ENCODE measurements around the gene DENND2D.

The DENND2D gene

DNA sequence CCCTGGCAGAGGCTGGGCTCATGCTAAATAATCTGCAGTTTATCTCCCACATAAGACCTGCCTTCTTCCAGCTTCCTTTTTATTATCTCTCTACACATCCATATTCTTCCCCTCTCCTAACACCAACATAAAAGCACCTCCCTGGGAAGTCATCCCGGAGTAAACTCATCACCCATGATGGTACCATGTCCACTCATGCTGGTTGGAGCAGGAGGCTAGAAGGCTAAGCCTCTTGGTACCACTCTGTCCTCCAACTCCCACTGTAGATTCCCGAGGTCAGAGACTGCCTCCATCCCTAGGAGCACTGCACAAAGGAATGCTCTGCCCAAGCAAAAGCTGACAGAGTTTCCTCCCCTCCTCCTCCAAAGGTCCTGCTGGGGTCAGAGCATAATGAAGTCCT lies 4.2 kb downstream of the DENND2D start:
- Histone ChIP-seq H4K20me1 (ENCODE audit: low read depth, low read length) (no peaks in the 10 kb centered on the region), H3K36me3 (ENCODE audit: low read length) (no peaks in the 10 kb centered on the region), H3K79me2 (ENCODE audit: insufficient read depth, low read length) (0 out of 2 replicates have a peak, but pooled peaks cover under 1% of the 10 kb centered on the region), H3K9ac (ENCODE audit: low read length) (no peak overlapping the region), H3K27ac (ENCODE audit: low read depth, low read length) (no peak overlapping the region), H3K9me3 (ENCODE audit: insufficient read depth, low read length) (no peaks in the 10 kb centered on the region), H3K9me2 (replicated peaks; ENCODE audit: insufficient read depth, low read length) (no peaks in the 10 kb centered on the region), H3K4me2 (ENCODE audit: low read depth, low read length, poor library complexity, severe bottlenecking) (no peak overlapping the region), H3F3A (ENCODE audit: insufficient read depth) (no peaks in the 10 kb centered on the region), H3K27me3 (ENCODE audit: low read length) (no peaks in the 10 kb centered on the region), H3K4me3 (ENCODE audit: insufficient read depth, low read length, poor library complexity, severe bottlenecking) (no peak overlapping the region), H2AFZ (ENCODE audit: low read depth, low read length, severe bottlenecking) (no peak overlapping the region)
- no peak for TF ChIP-seq EZH2phosphoT487 (conservative IDR thresholded peaks at IDR 0.05; ENCODE audit: low read length)
- TF ChIP-seq, protein P1, sequence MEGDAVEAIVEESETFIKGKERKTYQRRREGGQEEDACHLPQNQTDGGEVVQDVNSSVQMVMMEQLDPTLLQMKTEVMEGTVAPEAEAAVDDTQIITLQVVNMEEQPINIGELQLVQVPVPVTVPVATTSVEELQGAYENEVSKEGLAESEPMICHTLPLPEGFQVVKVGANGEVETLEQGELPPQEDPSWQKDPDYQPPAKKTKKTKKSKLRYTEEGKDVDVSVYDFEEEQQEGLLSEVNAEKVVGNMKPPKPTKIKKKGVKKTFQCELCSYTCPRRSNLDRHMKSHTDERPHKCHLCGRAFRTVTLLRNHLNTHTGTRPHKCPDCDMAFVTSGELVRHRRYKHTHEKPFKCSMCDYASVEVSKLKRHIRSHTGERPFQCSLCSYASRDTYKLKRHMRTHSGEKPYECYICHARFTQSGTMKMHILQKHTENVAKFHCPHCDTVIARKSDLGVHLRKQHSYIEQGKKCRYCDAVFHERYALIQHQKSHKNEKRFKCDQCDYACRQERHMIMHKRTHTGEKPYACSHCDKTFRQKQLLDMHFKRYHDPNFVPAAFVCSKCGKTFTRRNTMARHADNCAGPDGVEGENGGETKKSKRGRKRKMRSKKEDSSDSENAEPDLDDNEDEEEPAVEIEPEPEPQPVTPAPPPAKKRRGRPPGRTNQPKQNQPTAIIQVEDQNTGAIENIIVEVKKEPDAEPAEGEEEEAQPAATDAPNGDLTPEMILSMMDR (IDR thresholded peaks at IDR 0.05; ENCODE audit: insufficient read depth, low read length, poor library complexity, severe bottlenecking): no peak

DNA sequence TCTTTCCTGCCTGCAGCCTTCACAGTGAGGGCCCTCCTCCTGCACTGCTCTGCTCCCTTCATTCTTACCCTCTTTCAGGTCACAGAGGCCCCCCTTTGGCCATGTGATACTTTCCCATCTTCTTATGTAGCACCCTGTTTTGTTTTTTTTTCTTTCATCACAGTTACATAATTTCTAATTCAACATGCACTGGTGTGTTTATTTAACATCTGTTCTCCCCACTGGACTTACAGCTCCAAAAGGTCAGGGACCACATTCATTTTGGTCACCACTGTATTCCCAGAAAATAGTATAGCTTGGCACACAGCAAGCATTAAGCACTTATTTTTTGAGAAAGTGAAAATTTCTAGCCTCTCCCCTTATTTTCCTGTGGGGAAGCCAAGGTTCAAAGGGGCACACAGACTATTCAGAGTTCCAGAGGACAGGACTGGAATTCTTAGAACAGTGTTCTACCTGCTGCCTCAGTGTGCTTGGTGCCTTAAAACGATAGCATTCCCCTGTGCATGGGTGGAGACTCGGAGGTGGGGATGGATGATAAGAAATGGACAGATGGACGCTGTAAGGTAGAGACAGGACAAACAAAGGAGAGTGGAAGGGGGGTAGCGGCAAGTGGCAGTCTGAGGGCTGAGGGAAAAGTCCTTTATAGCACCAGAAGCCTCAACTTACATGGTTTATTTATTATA lies 5.3 kb downstream of the DENND2D start:
- Histone ChIP-seq H3K4me3 (ENCODE audit: insufficient read depth, low read length, poor library complexity, severe bottlenecking) (no peak overlapping the region), H3K9ac (ENCODE audit: low read length) (no peak overlapping the region), H3K4me2 (ENCODE audit: low read depth, low read length, poor library complexity, severe bottlenecking) (no peak overlapping the region)

DNA sequence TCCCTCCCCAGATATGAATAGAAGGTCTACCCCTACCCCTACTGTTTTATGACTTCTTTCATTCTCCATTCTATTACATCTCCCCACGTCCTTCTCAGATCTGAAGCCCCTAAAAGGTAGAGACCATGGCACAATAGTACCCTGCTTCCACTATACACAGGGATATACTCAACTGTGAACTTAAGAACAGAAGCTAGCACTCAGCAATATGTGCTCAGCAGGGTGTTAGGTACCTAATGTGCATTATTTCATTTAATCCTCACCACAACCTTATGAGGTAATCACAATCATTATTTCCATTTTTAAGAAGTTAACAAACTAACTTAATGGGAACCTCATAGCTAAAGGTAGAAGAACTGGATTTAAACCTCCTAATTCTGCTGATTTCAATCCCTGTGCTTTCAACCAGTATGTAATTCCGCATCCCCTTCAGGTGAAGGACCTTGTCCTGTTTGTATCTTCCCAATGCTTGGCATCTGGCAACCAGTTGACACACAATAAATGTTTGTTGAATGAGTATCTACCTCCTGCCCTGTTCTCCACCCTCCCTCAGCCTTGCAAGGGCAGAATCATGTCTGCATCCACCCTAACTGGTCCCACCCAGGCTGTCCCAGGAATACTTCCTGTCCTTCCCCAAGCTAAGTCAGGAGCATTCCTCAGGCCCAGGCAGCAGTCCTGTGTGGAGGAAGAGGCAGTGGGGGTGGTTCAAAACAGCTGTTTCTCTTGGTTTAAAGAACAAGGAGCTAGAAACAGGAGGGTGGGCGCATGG lies 6.5 kb downstream of the DENND2D start:
- no peaks in the 10 kb centered on the region for H3K9me3 ChIP-seq (ENCODE audit: insufficient read depth, low read length)
- no peaks in the 10 kb centered on the region for H3K79me2 ChIP-seq (ENCODE audit: insufficient read depth, low read length)
- no peaks in the 10 kb centered on the region for H4K20me1 ChIP-seq (ENCODE audit: low read depth, low read length)
- no peak overlapping the region for H2AFZ ChIP-seq (ENCODE audit: low read depth, low read length, severe bottlenecking)
- H3K4me3 ChIP-seq (ENCODE audit: insufficient read depth, low read length, poor library complexity, severe bottlenecking): no peak overlapping the region
- no peak for TF ChIP-seq EZH2phosphoT487 (conservative IDR thresholded peaks at IDR 0.05; ENCODE audit: low read length)
- TF ChIP-seq, protein P1 (IDR thresholded peaks at IDR 0.05; ENCODE audit: insufficient read depth, low read length, poor library complexity, severe bottlenecking): no peak
- 0 out of 2 replicates have a peak, but pooled peaks cover 5% of the 10 kb centered on the region for H3F3A ChIP-seq (ENCODE audit: insufficient read depth)
- H3K9me2 ChIP-seq (replicated peaks; ENCODE audit: insufficient read depth, low read length): no peaks in the 10 kb centered on the region
- H3K27ac ChIP-seq (ENCODE audit: low read depth, low read length): peak overlapping the region; percentile 17
- peaks cover 3% of the 10 kb centered on the region; the same call in 1 of the 2 replicates for H3K36me3 ChIP-seq (ENCODE audit: low read length)
- no peaks in the 10 kb centered on the region for H3K27me3 ChIP-seq (ENCODE audit: low read length)
- H3K4me2 ChIP-seq (ENCODE audit: low read depth, low read length, poor library complexity, severe bottlenecking): no peak overlapping the region
- no peak overlapping the region for H3K9ac ChIP-seq (ENCODE audit: low read length)

More for the DNA sequence above, 5.3 kb downstream of the DENND2D start:
- H2AFZ ChIP-seq (ENCODE audit: low read depth, low read length, severe bottlenecking): no peak overlapping the region
- H3K27me3 ChIP-seq (ENCODE audit: low read length): no peaks in the 10 kb centered on the region
- no peaks in the 10 kb centered on the region; the same call in 1 of the 2 replicates for H3K36me3 ChIP-seq (ENCODE audit: low read length)
- H3K79me2 ChIP-seq (ENCODE audit: insufficient read depth, low read length): no peaks in the 10 kb centered on the region
- no peaks in the 10 kb centered on the region for H4K20me1 ChIP-seq (ENCODE audit: low read depth, low read length)
- no peak overlapping the region for H3K27ac ChIP-seq (ENCODE audit: low read depth, low read length)
- no peaks in the 10 kb centered on the region for H3K9me3 ChIP-seq (ENCODE audit: insufficient read depth, low read length)
- no peaks in the 10 kb centered on the region for H3F3A ChIP-seq (ENCODE audit: insufficient read depth)
- no peak for TF ChIP-seq EZH2phosphoT487 (conservative IDR thresholded peaks at IDR 0.05; ENCODE audit: low read length)
- TF ChIP-seq, protein P1 (IDR thresholded peaks at IDR 0.05; ENCODE audit: insufficient read depth, low read length, poor library complexity, severe bottlenecking): no peak
- no peaks in the 10 kb centered on the region for H3K9me2 ChIP-seq (replicated peaks; ENCODE audit: insufficient read depth, low read length)
